ENCODE results near the gene TNFRSF19. TPM values are rescaled to one million over a fixed set of nuclear protein-coding genes. Genes with fewer than 3 reads are reported as not detected.

Gene TNFRSF19
- total RNA-seq, 1 donor from 2014 or later, result 41.6 TPM

GRCh38 chr13:23620211-23620610 is 50.0 kb downstream of the TNFRSF19 start:
- no peak for ATAC-seq
- no peak for DNase-seq
- intact Hi-C loops (cut with micrococcal nuclease), result no loop called here

GRCh38 chr13:23620613-23621315 is 50.6 kb downstream of the TNFRSF19 start:
- peak; percentile 68 for ATAC-seq
- peak; percentile 45 for DNase-seq
- intact Hi-C loops (cut with micrococcal nuclease), result no loop called here

DNA sequence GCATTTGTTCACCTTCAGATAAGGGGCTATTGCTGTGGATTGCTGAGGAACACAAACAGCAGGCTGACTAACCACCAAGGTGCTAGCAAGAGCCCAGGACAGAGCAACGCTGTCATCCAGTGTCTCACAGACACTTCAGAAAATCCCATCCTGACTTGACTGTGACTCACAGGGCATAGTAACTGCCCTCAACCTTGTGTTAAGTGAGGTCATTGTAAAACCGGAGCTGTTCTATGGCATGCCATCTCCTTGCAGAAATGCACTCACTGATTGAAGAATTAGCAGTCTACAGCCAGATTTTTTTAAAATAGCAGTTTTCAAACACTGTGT is 51.1 kb downstream of the TNFRSF19 start:
- DNase-seq (no peak), ATAC-seq (peak; percentile 61)
- intact Hi-C loops (cut with micrococcal nuclease), result no loop called here

DNA sequence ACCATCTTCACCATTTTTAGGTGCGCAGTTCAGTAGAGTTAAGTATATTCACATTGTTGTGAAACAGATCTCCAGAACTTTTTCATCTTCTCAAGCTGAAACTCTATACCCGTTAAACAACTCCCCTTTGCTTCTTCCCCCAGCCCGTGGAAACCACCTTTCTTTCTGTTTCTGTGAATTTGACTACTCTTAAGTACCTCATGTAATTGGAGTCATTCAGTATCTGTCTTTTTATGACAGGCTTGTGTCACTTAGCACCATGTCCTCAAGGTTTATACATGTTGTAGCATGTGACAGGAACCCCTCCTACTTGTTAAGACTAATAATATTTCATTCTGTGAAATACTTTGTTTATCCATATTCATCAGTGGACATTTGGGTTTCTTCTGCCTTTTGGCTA is 52.8 kb downstream of the TNFRSF19 start:
- intact Hi-C loops (cut with micrococcal nuclease), result no loop called here
- no peak for DNase-seq

GRCh38 chr13:23623394-23623793 is 53.2 kb downstream of the TNFRSF19 start:
- no peak for DNase-seq
- no peak for ATAC-seq
- intact Hi-C loops (cut with micrococcal nuclease), result no loop called here

More for the DNA sequence above, 52.8 kb downstream of the TNFRSF19 start:
- ATAC-seq, result no peak

DNA sequence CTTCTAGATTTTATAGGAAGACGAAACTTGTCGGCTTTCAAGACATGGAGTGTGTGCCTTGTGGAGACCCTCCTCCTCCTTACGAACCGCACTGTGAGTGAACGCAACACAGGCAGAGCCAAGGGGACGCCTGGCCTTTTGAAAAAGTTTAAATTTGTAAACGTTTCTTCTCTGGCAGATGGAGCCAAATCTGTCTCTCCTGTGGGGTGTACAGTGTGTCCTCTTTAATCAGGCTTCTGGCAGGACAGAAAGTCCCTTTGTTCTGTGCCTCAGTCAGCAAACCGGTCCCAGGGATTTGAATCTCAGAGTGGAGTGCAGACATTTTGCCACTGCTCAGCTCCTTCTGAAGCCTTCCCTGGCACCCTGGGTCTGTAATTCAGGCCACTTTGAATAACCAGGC is 56.5 kb downstream of the TNFRSF19 start:
- DNase-seq, result no peak
- intact Hi-C loops (cut with micrococcal nuclease), result no loop called here
- peak; percentile 81 for ATAC-seq

DNA sequence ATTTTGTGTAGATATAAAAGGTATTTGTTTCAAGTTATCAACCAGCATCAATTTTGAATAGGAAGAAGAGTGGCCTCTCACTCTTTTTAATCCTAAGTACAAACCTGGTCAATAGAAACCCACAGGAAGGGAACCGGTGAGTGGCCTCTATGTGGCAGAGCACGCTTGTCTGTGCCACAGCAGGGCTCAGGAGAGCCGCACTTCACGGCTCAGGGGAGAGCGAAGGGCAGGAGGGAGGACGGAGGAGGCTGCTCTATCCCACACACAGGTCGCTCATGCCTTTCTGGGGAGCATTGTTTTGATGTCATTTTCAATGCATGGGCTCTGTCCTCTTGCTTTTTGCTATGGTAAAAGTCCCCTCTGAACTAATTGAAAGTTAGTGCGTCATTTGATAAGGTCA is 57.2 kb downstream of the TNFRSF19 start:
- ATAC-seq (peak; percentile 19), DNase-seq (no peak)
- intact Hi-C loops (cut with micrococcal nuclease), result no loop called here

DNA sequence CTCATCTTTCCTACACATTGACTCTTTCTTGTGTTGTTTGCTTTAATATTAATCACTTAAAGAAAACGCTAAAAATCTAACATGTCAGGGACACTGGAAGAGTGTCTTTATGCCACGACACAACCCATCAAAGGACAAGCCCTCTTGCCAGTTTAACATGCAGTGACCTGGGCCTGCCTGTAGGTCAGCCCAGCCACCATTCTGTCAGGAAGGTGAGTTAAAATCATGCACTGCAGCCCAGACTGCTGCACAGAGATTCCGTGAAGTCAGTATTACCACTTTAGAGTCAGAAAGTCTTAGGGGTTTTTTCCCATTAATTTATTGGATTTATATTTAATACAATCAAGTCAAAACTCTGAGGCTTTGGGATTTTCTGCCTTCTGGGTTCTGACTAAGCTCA is 58.0 kb downstream of the TNFRSF19 start:
- no peak for DNase-seq
- ATAC-seq, result peak; percentile 13
- intact Hi-C loops (cut with micrococcal nuclease), result no loop called here

- no peak for DNase-seq
- peak; percentile 70 for ATAC-seq
- intact Hi-C loops (cut with micrococcal nuclease), result no loop called here
These were observed 58.8 kb downstream of the TNFRSF19 start for GRCh38 chr13:23628765-23629565.

- ATAC-seq (peak; percentile 23), DNase-seq (no peak)
- intact Hi-C loops (cut with micrococcal nuclease), result no loop called here
These were observed 59.5 kb downstream of the TNFRSF19 start for GRCh38 chr13:23629566-23630272.

GRCh38 chr13:23630349-23631093 is 60.3 kb downstream of the TNFRSF19 start:
- no peak for DNase-seq
- intact Hi-C loops (cut with micrococcal nuclease), result no loop called here
- no peak for ATAC-seq

DNA sequence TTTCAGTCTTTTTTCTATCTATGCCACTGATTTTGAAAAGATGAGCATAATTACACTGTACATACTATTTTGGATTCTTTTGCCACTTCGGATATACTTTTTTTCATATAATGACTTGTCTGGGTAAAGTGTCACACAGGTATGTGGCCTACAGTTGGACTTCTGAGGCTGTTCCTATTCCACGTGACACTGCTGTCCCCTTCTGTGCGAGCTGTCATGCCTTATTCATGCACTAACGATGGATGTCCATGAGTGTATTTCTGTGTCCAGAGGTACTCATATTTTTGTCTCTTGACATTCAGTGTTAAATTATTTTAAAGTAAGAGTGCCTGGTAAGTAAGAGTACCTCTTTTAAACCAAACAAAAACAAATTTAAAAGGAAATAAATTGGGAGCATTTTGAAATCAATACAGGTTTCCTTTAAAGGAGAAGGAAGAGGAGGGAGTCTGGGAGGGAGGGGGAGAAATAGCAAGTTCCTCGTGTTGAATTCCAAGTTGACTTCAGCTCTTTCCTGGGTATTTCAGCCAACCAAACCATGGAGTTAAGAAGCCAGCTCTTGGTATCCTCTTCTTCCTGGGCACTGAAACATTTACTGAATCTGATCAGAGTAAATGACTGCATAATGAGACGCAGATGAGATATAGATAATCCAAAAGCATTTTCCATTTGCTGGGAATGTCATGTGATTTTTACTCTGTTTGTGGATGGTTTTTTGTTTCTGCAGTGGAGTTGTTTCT is 61.3 kb downstream of the TNFRSF19 start:
- no peak for ATAC-seq
- intact Hi-C loops (cut with micrococcal nuclease), result no loop called here
- DNase-seq, result no peak

- intact Hi-C loops (cut with micrococcal nuclease), result no loop called here
- no peak for DNase-seq
- no peak for ATAC-seq
These were observed 61.9 kb downstream of the TNFRSF19 start for GRCh38 chr13:23632048-23632582.

- no peak for ATAC-seq
- DNase-seq, result no peak
- intact Hi-C loops (cut with micrococcal nuclease), result no loop called here
These were observed 62.5 kb downstream of the TNFRSF19 start for GRCh38 chr13:23632741-23633140.

GRCh38 chr13:23634897-23635296 is 64.7 kb downstream of the TNFRSF19 start:
- intact Hi-C loops (cut with micrococcal nuclease), result no loop called here
- no peak for ATAC-seq

DNA sequence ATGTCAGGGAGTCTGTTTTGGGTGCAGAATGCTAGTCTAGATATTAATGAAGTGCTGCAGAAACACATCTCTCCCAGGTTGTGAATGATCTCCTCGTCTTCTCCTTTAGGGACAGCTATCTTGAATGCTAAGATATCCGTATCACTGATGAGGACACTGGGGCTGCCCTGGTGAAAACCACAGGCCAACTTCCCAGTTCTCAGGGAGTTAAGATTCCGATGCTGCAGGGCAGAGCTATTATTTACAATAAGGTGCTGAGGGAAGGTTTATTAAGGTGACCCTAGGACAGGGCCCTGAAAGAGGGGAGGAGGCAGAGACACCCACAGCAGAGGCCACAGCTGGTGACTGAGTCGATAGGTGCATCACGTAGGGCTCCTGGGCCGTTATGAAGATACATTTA is 66.1 kb downstream of the TNFRSF19 start:
- peak; percentile 36 for ATAC-seq
- no peak for DNase-seq
- intact Hi-C loops (cut with micrococcal nuclease), result no loop called here

More at GRCh38 chr13:23634897-23635296, 64.7 kb downstream of the TNFRSF19 start:
- DNase-seq, result no peak

DNA sequence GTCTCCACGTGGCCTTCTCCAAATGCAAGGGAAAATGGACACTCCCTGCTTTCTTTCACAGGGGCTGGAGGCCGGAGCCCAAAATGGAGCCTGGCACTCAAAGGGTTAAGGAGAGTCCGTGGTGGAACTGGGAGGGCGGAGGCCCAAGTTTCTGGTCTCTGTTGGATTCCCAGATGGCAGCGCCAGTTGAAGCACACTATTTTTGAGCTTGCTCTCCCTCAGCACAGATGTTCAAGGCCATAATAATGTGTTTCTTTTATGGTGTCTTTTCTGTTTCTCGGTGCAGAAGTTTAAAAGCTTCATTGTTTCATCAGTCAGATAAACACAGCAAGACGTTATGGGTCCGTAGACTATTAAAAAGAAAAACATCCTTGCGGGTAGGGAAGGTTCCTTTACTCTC is 67.6 kb downstream of the TNFRSF19 start:
- DNase-seq (peak; percentile 47), ATAC-seq (peak; percentile 78)
- intact Hi-C loops (cut with micrococcal nuclease), result no loop called here

- intact Hi-C loops (cut with micrococcal nuclease), result no loop called here
- DNase-seq (no peak), ATAC-seq (no peak)
These were observed 69.5 kb downstream of the TNFRSF19 start for GRCh38 chr13:23639674-23640073.

GRCh38 chr13:23642110-23642509 is 71.9 kb downstream of the TNFRSF19 start:
- DNase-seq (no peak), ATAC-seq (no peak)
- intact Hi-C loops (cut with micrococcal nuclease), result no loop called here

Data from left ventricle myocardium superior (tissue), 1 donor.